Liver (tissue), 9 donors: ENCODE results near the gene C7. TPM values are rescaled to one million over a fixed set of nuclear protein-coding genes. Genes with fewer than 3 reads are reported as not detected.

Source experiments
- DNase-seq: peaks from one replicate; pipeline ENCODE4 v3.0.0-alpha.2; 2017; ENCODE audit warnings: low spot score
- H3K27ac ChIP-seq, 2 donors: one replicate each; pipeline ENCODE4 v1.7.0; 2013; ENCODE audit warnings: inconsistent platforms in 2 of 2, low read length in 2 of 2, control low read depth in 1 of 2, low read depth in 1 of 2, mild to moderate bottlenecking in 1 of 2
- H3K27me3 ChIP-seq, 4 donors: one replicate each; pipeline versions ENCODE4 v1.6.1 to v1.7.0; 2013; ENCODE audit warnings: low read length in 3 of 4, inconsistent platforms in 1 of 4, mild to moderate bottlenecking in 1 of 4, moderate library complexity in 1 of 4; ENCODE audit not compliant: control insufficient read depth in 4 of 4, insufficient read depth in 4 of 4
- H3K36me3 ChIP-seq, 4 donors: one replicate each; pipeline versions ENCODE4 v1.6.1 to v1.7.0; 2013; ENCODE audit warnings: low read length in 3 of 4, mild to moderate bottlenecking in 3 of 4, low read depth in 1 of 4, moderate library complexity in 1 of 4; ENCODE audit not compliant: control insufficient read depth in 4 of 4, insufficient read depth in 3 of 4
- H3K4me1 ChIP-seq, 4 donors: one replicate each; pipeline versions ENCODE4 v1.6.1 to v1.7.0; 2013; ENCODE audit warnings: low read length in 3 of 4, mild to moderate bottlenecking in 3 of 4, moderate library complexity in 1 of 4; ENCODE audit not compliant: control insufficient read depth in 4 of 4, insufficient read depth in 4 of 4
- H3K4me3 ChIP-seq, 3 donors: one replicate each; pipeline versions ENCODE4 v1.6.1 to v1.7.0; 2013; ENCODE audit warnings: low read length in 3 of 3, control low read depth in 1 of 3, low read depth in 1 of 3, mild to moderate bottlenecking in 1 of 3
- H3K9ac ChIP-seq, 2 donors: one replicate each; pipeline ENCODE4 v1.7.0; 2013; ENCODE audit warnings: low read length in 2 of 2, mild to moderate bottlenecking in 2 of 2, moderate library complexity in 2 of 2, control low read depth in 1 of 2, low read depth in 1 of 2
- H3K9me3 ChIP-seq, 4 donors: one replicate each; pipeline versions ENCODE4 v1.6.1 to v1.7.0; 2013; ENCODE audit warnings: low read length in 3 of 4; ENCODE audit not compliant: control insufficient read depth in 4 of 4
- ATF3 ChIP-seq: IDR thresholded peaks from 2 replicates; pipeline ENCODE4 v1.6.1; 2016; ENCODE audit warnings: antibody characterized with exemption
- CTCF ChIP-seq: fragments of 150-350 bp; IDR thresholded peaks from 2 replicates; pipeline ENCODE4 v1.5.1; 2017; ENCODE audit warnings: improper control_type of control experiment, low read depth, low read length; ENCODE audit not compliant: missing input control
- EGR1 ChIP-seq, 2 donors: IDR thresholded peaks; 2 replicates each; pipeline ENCODE4 v1.6.1; 2016 to 2018; ENCODE audit warnings: antibody characterized with exemption in 2 of 2, low read depth in 2 of 2
- FOXA1 ChIP-seq: IDR thresholded peaks from 2 replicates; pipeline ENCODE4 v1.6.1; 2016; ENCODE audit warnings: antibody characterized with exemption
- FOXA2 ChIP-seq: IDR thresholded peaks from 2 replicates; pipeline ENCODE4 v1.6.1; 2016; ENCODE audit warnings: antibody characterized with exemption
- GABPA ChIP-seq, 2 donors: IDR thresholded peaks in 1 of 2; conservative IDR thresholded peaks in 1 of 2; 2 replicates each; pipeline ENCODE4 v1.6.1; 2016; ENCODE audit warnings: antibody characterized with exemption in 2 of 2, mild to moderate bottlenecking in 1 of 2, moderate library complexity in 1 of 2
- HNF4A ChIP-seq, 2 donors: conservative IDR thresholded peaks; 2 replicates each; pipeline ENCODE4 v1.6.1; 2016; ENCODE audit warnings: antibody characterized with exemption in 2 of 2, mild to moderate bottlenecking in 2 of 2
- HNF4G ChIP-seq: IDR thresholded peaks from 2 replicates; pipeline ENCODE4 v1.6.1; 2016; ENCODE audit warnings: antibody characterized with exemption
- JUND ChIP-seq, 2 donors: IDR thresholded peaks; 2 replicates each; pipeline ENCODE4 v1.6.1; 2016; ENCODE audit warnings: antibody characterized with exemption in 2 of 2
- MAX ChIP-seq: IDR thresholded peaks from 2 replicates; pipeline ENCODE4 v1.6.1; 2016; ENCODE audit warnings: antibody characterized with exemption
- NR2F2 ChIP-seq: IDR thresholded peaks from 2 replicates; pipeline ENCODE4 v1.6.1; 2016; ENCODE audit warnings: antibody characterized with exemption
- RAD21 ChIP-seq, 2 donors: IDR thresholded peaks; 2 replicates each; pipeline ENCODE4 v1.6.1; 2016; ENCODE audit warnings: antibody characterized with exemption in 2 of 2, mild to moderate bottlenecking in 2 of 2
- REST ChIP-seq: IDR thresholded peaks from 2 replicates; pipeline ENCODE4 v1.6.1; 2016; ENCODE audit warnings: antibody characterized with exemption, mild to moderate bottlenecking
- RXRA ChIP-seq, 2 donors: IDR thresholded peaks; 2 replicates each; pipeline ENCODE4 v1.6.1; 2017 to 2018; ENCODE audit warnings: antibody characterized with exemption in 2 of 2, mild to moderate bottlenecking in 1 of 2
- SP1 ChIP-seq: IDR thresholded peaks from 2 replicates; pipeline ENCODE4 v1.6.1; 2018; ENCODE audit warnings: antibody characterized with exemption, mild to moderate bottlenecking
- TAF1 ChIP-seq: conservative IDR thresholded peaks from 2 replicates; pipeline ENCODE4 v1.6.1; 2016; ENCODE audit warnings: antibody characterized with exemption, mild to moderate bottlenecking
- YY1 ChIP-seq: IDR thresholded peaks from 2 replicates; pipeline ENCODE4 v1.6.1; 2016; ENCODE audit warnings: antibody characterized with exemption, mild to moderate bottlenecking
- ZBTB33 ChIP-seq: IDR thresholded peaks from 2 replicates; pipeline ENCODE4 v1.6.1; 2016; ENCODE audit warnings: antibody characterized with exemption
- WGBS: extraction: QIAGEN DNeasy Blood & Tissue Kit; methylation state at CpG from one replicate; pipeline ENCODE4 v1.1.7; 2013; 5-methylcytosine and 5-hydroxymethylcytosine counted together
- polyA plus RNA-seq, 2 donors: library from polyadenylated mRNA; stranded (reverse) in 1 of 2; unstranded in 1 of 2; fragments of 200-250 nt in 1 of 2; fragments of >200 nt in 1 of 2; fragmentation: Nextera tagmentation in 1 of 2; extraction: Ambion mirVana in 1 of 2; gene quantifications; one replicate each; pipeline versions ENCODE4 v1.2.1 to v1.2.3, GENCODE V29; 2013 to 2015
- total RNA-seq, 2 donors: library from RNA; depleted of rRNA; stranded (reverse); fragments of >200 nt; gene quantifications; one replicate each; pipeline ENCODE4 v1.2.3, GENCODE V29; 2014
- donor health status: healthy.
- donor health status: healthy.
- donor health status: healthy.
- donor health status: healthy.
- donor health status: healthy.

Gene C7
- total and polyA plus RNA-seq, 4 donors: 25.5 to 268 (median 110) TPM

- no peaks in the 10 kb centered on the region for H3K9me3 ChIP-seq
- no peaks in the 10 kb centered on the region for H3K4me1 ChIP-seq
- DNase-seq: no peak
- 67% methylated on average over 7 of the region's 7 CpGs for WGBS
- H3K27ac ChIP-seq: peak overlapping the region in 1 of 2 donors; percentile 18
- no peaks in the 10 kb centered on the region for H3K27me3 ChIP-seq
- no peak for TF ChIP-seq HNF4G
- no peak for TF ChIP-seq EGR1 (IDR thresholded peaks at IDR 0.05; ENCODE audit: low read depth in 2 of 2)
- no peak for TF ChIP-seq MAX
- no peak for TF ChIP-seq SP1
- no peak for TF ChIP-seq FOXA1
- TF ChIP-seq TAF1: no peak
- no peak for TF ChIP-seq ZBTB33
- no peak for TF ChIP-seq GABPA (IDR thresholded peaks at IDR 0.05 in 1 of 2, conservative IDR thresholded peaks at IDR 0.05 in 1 of 2)
- no peak for TF ChIP-seq REST
- no peak for TF ChIP-seq CTCF
- H3K9ac ChIP-seq: no peak overlapping the region
- no peaks in the 10 kb centered on the region for H3K36me3 ChIP-seq
- H3K4me3 ChIP-seq: peak overlapping the region in 2 of 3 donors; percentile 4 to 9
Measured at GRCh38 chr5:40914835-40915234, 5.5 kb downstream of the C7 start.

GRCh38 chr5:40915341-40915926 is 6.1 kb downstream of the C7 start:
- peak overlapping the region in 1 of 2 donors; percentile 41 for H3K27ac ChIP-seq
- H3K27me3 ChIP-seq: no peaks in the 10 kb centered on the region
- no peak for DNase-seq
- no peaks in the 10 kb centered on the region for H3K9me3 ChIP-seq
- H3K4me1 ChIP-seq: no peaks in the 10 kb centered on the region
- H3K36me3 ChIP-seq: no peaks in the 10 kb centered on the region
- 50% methylated on average over 3 of the region's 3 CpGs for WGBS
- no peak overlapping the region for H3K9ac ChIP-seq
- H3K4me3 ChIP-seq: peak overlapping the region in 2 of 3 donors; percentile 4 to 9
- TF ChIP-seq FOXA2 (no peak), JUND (IDR thresholded peaks at IDR 0.05) (no peak), ZBTB33 (no peak), GABPA (IDR thresholded peaks at IDR 0.05 in 1 of 2, conservative IDR thresholded peaks at IDR 0.05 in 1 of 2) (no peak), NR2F2 (no peak), ATF3 (no peak), YY1 (no peak), TAF1 (no peak), HNF4G (no peak), RXRA (IDR thresholded peaks at IDR 0.05) (no peak), SP1 (no peak), MAX (no peak), RAD21 (IDR thresholded peaks at IDR 0.05) (no peak), CTCF (no peak), HNF4A (conservative IDR thresholded peaks at IDR 0.05) (no peak), EGR1 (IDR thresholded peaks at IDR 0.05; ENCODE audit: low read depth in 2 of 2) (no peak)
